Activated naive CD4-positive, alpha-beta T cell treated with anti-CD3 and anti-CD28 coated beads, Interleukin-2, amount 10 ng/mL, durations not matched to agents 5 hours and 36 hours (primary cell): ENCODE data around the gene TFR2. TPM values are rescaled to one million over a fixed set of nuclear protein-coding genes. Genes with fewer than 3 reads are reported as not detected.

Experiments used
- total RNA-seq, 2 experiments: library from RNA; stranded (reverse); gene quantifications; one replicate each; pipeline ENCODE4 v1.2.3, GENCODE V29; 2021

TFR2 gene
- total RNA-seq, result 1 to 10 TPM; 9.4 to 10.0 TPM

DNA sequence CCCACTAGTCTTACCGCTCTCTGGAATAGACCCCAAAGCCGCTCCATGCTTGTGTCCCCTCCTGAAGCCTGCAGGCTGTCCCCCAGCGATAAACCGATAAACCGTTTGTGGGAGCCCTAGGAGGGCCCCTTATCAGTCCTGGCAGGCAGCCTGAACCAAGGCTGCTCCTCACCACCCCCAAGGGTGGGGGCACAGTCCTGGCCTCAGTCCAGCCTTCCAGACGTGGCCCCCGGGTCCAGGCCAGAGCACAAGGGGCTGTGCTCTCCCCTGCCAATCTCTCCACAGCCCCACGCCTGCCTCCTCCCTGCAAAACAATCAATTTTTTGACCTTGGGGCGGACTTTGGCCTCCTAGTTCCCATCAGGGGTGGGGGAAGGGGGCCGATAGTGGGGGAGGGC lies at the start of gene TFR2:
TSS of gene TFR2 (minus strand) at position 90 of the 397 bp plus-strand sequence. CDS start at position 47, 43 bp downstream.

DNA sequence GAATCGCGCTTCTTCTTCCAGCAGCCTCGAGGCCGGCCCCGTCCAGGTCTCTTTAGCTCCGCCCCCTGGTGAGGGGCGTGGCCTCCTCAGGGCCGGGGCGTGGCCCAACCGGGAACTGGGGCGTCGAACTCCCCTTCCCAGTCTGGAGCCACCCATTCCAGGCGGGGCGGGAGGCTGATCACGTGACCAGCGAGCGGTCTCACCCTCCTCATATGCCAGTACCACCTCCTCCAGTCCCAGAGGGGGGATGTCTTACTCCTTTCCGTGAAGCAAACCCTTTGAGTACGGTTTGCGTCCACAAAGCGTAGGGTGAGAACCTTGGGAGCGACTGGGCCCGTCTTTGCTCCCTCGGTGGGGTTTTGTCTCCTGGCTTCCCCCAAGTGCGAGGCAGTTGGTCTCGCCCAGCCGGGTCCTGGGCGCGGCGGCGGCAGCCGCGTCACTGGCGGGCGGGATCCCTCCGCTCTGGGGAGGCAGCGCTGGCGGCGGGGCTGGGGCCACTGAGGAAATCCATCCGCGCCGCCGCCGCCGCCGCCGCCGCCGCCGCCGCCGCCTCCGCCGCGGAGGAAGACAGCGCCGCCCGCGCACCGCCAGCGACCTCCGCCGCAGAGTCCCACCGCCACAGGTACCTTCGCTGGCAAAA lies 32.1 kb upstream of the TFR2 start, which contains the start of gene GNB2:
TSS of gene GNB2 (plus strand) at position 439 of the 640 bp plus-strand sequence. CDS start 2,526 bp downstream, outside the sequence.

DNA sequence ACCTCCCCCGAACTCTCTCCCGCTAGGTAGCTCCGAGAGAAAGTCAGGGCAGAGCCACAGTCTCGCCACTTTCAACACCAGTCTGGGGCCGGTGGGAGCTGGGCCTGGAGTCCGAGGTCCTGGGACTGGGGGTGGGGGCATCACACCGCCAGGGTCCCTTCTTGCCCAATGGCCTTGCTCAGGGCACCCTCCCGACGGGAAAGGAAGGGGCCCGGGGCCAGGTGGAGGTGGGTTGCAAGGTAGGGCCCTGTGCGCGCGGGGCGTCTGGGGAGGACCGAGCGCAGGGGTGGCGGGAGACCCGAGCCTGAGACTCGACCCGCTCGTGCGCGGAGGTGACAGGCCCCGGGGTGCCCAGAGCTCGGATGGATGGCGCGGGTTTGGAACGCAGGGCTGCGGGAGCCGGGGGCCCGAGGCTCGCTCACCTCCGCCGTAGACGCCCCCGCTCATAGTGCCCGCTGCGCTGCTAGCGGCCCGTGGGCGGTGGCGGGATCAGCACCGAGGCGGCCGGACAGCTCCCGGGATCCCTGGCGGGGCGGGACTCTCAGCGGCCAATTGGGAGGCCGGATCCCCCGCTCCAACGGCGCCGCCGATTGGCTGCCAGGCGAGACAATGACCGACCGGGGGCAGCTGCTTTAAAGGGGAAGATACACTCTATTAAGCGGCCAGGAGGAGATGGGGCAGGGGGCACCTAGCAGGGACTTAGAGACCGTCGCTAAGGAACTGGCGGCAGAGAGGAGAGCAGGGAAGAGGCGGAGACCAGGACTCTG lies 14.7 kb upstream of the TFR2 start, which contains the start of gene ACTL6B:
TSS of gene ACTL6B (minus strand) at position 541 of the 767 bp plus-strand sequence. CDS start at position 447, 94 bp downstream.

DNA sequence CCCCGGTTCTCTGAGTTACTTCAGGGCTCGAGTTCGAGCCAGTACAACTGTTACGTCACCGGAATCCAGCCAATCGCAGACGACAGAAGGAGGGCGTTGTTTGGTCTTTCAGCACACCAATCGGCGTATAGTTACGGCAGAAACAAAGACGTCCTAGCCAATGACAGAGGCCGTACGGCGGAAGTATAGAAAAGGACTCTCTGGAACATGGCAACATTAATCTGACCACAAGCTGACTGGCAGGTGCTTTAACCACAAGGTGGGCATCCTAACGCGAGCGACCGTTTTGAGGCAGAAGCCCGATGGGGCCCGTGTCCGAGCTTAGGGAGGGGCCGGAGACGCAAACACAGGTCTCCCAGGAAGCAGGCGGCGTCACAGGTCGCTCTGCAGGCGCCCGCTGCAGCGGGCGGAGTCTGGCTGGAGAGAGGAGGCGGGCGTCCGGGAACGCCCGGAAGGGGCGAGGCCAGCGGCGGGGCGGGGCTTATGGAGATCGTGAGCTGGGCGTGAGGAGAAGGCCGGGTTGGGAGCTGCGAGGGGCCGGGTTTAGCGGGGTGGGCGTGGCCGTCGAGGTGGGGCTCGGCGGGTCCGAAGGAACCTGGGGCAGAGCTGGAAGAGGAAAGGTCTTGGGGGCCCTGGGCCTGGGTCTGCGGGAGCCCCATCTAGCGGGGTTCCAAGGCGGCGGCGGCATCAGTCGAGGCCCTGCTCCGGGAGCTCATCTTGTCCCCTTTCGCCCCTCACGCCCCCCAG lies 29.2 kb downstream of the TFR2 start, which contains the start of gene MOSPD3:
TSS of gene MOSPD3 (plus strand) at position 558 of the 747 bp plus-strand sequence. CDS start 252 bp downstream, outside the sequence.

DNA sequence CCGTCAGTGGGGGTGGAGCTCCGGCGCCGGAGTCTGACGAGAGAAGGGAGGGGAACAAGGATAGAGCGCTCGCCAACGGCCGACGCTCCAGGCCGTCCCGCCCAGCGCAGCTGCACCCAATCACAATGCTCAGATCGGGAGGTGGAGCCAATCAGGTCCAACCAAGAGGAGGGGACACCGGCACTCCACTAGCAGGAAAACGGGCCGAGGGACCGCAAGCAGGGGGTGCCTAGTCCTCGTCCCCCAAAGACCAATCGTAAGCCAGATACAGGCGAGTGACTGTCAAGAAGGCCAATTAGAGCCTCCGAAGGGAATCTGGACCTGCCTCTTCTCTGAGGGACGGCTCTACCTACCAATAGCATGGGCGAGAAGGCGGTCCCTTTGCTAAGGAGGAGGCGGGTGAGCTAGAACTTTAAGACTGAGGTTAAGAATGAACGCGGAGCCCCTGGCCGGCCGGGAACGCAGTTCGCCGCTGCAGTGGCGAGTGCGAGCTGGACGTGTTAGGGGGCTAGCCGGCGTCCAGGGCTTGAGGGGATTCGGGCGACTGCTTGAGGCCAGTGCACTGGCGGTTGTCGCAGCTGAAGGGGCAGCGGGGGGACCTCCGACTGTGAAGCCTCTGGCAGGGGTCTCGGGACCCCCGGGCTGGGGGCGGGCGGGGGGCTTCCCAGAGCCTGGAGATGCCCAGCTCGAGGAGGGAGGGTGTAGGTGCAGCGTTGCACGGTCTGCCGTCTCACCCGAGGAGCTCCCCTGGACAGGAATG lies 54.9 kb downstream of the TFR2 start, which contains the start of gene FBXO24:
TSS of gene FBXO24 (plus strand) at position 63 of the 760 bp plus-strand sequence. CDS start at position 361, 298 bp downstream.

DNA sequence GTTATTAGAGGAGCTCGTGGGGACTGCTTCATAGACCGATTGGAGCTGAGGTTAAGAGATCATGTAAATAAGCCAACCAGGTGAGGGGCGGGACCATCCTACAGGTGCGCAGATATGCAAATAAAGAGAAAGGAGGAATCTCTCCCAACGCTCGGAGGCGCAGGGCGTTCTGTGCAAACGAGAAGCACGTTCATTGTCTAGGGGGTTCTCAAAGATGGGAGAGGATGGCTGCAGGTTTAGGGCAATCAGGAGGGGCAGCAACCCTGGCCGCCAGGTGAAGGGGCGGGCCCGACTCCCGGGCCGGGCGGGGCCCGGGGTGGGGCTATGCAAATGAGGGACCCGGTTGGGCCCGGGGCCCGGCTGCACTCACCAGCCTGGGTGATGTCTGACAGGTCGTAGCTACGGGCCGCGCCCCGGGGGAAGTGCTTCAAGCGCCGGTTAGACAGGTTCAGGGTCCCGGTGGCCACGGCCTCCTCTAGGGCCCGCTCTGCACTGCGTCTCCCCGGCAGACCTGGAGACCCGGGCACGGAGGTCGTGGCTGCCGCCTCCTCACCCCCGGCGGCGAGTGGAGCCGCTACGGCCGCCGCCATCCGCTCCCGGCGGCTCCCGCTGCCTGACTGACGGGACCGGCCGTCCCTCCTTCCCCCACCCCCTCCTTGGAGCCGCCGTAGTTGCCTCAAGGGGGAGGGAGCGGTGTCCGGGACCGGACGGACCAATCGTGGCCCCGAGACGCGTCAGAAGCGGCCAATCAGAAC lies 55.7 kb downstream of the TFR2 start, which contains the start of gene LRCH4:
TSS of gene LRCH4 (minus strand) at position 619 of the 755 bp plus-strand sequence. CDS start at position 590, 29 bp downstream.

DNA sequence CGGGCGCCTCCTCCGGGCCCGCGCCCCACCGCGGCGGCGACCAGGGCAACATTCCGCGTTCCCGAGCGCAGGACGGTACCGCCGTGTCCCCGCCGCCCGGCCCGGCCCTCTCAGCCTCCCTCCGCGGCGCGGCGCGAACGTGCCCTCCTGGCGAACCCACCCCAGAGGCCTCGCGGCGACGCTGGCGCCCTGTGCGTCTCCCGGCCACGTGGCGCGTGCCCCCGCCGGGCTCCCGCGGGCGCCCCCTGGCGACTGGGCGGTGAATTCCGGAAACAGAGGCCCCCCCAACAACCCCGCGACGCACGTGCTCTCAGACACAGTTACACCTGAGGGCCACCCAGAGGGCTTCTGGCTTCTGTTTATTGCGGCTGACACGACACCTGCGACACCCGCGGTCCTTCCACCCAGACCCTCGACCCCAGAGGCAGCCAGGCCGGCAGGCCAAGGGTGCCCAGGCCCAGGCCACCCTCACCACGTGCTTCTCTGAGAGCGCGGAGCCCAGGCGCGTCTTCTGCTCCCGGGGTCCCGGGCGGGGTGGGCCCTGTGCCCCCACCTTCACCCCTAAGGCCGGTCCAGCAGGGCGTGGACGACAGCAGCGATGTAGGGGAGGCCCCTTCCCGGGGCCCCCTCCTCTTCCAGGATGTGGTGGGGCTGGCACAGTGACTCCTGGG lies 67.5 kb downstream of the TFR2 start, which contains the start of gene SAP25:
TSS of gene SAP25 (minus strand) at position 210 of the 671 bp plus-strand sequence. CDS start at position 52, 158 bp downstream.

Other genes with a start within 250 kb of the TFR2 start
- gene ZCWPW1, start 212.8 kb downstream of the TFR2 start, total RNA-seq, result 1 to 10 TPM; 2.8 to 3.6 TPM
- gene MEPCE, start 211.7 kb downstream of the TFR2 start, total RNA-seq, result 10 to 100 TPM; 44.3 to 44.5 TPM
- 10 to 100 TPM; 70.7 to 79.2 TPM for gene PPP1R35, start 205.1 kb downstream of the TFR2 start, total RNA-seq
- 1 to 10 TPM; 2.3 to 3.9 TPM for gene SPACDR, start 177.3 kb downstream of the TFR2 start, total RNA-seq
- 100 to 1,000 TPM; 117 TPM for gene TSC22D4, start 162.3 kb downstream of the TFR2 start, total RNA-seq
- gene NYAP1, start 157.6 kb downstream of the TFR2 start, total RNA-seq, result under 1 TPM; 0.19 to 0.20 TPM
- 10 to 100 TPM; 28.8 to 32.7 TPM for gene AGFG2, start 102.3 kb downstream of the TFR2 start, total RNA-seq
- 10 to 100 TPM; 37.0 to 41.5 TPM for gene SAP25, start 67.7 kb downstream of the TFR2 start, total RNA-seq
- 100 to 1,000 TPM; 233 to 238 TPM for gene LRCH4, start 55.4 kb downstream of the TFR2 start, total RNA-seq
- 1 to 10 TPM in 1 of 2 experiments, under 1 TPM in 1; 0.86 to 1.5 TPM for gene FBXO24, start 55.2 kb downstream of the TFR2 start, total RNA-seq
- gene PCOLCE, start 39.2 kb downstream of the TFR2 start, total RNA-seq, result 10 to 100 TPM; 16.6 to 17.4 TPM
- gene MOSPD3, start 29.0 kb downstream of the TFR2 start, total RNA-seq, result 10 to 100 TPM; 60.7 to 60.8 TPM
- gene ACTL6B, start 14.9 kb upstream of the TFR2 start, total RNA-seq, result not detected
- 100 to 1,000 TPM; 203 to 206 TPM for gene GNB2, start 32.2 kb upstream of the TFR2 start, total RNA-seq
- 10 to 100 TPM; 54.3 to 57.3 TPM for gene GIGYF1, start 52.7 kb upstream of the TFR2 start, total RNA-seq
- gene POP7, start 64.6 kb upstream of the TFR2 start, total RNA-seq, result 10 to 100 TPM; 29.3 to 31.9 TPM
- under 1 TPM in 1 of 2 experiments, not detected in 1; 0.15 TPM for gene EPO, start 78.9 kb upstream of the TFR2 start, total RNA-seq
- gene ZAN, start 92.0 kb upstream of the TFR2 start, total RNA-seq, result not detected
- gene EPHB4, start 186.0 kb upstream of the TFR2 start, total RNA-seq, result 1 to 10 TPM; 1.1 to 1.2 TPM
- 10 to 100 TPM; 45.4 to 45.5 TPM for gene SLC12A9, start 211.2 kb upstream of the TFR2 start, total RNA-seq
- gene TRIP6, start 225.8 kb upstream of the TFR2 start, total RNA-seq, result 10 to 100 TPM; 20.5 to 21.3 TPM
- 100 to 1,000 TPM; 186 to 208 TPM for gene SRRT, start 233.6 kb upstream of the TFR2 start, total RNA-seq
- gene UFSP1, start 248.2 kb upstream of the TFR2 start, total RNA-seq, result 1 to 10 TPM; 4.9 to 5.2 TPM